ENCODE results near the gene SMARCD3. TPM values are rescaled to one million over a fixed set of nuclear protein-coding genes. Genes with fewer than 3 reads are reported as not detected.

SMARCD3 gene
- total and polyA plus RNA-seq, 3 donors from 2014 or later = 55.1 to 122 (median 94.0) TPM

- intact Hi-C loops (cut with DNase I; ENCODE audit: low total_unique reads) = no loop called here
- no peaks in the 10 kb centered on the region for H3K36me3 ChIP-seq (ENCODE audit: low read depth, missing control alignments)
- peaks cover 9% of the 10 kb centered on the region for H3K4me1 ChIP-seq
- H3K9me3 ChIP-seq = no peaks in the 10 kb centered on the region
- WGBS, 2 donors = 90 to 91% methylated on average over 9 of the region's 9 CpGs
- TF ChIP-seq POLR2A (IDR thresholded peaks at IDR 0.05) = no peak
- TF ChIP-seq, protein P1, sequence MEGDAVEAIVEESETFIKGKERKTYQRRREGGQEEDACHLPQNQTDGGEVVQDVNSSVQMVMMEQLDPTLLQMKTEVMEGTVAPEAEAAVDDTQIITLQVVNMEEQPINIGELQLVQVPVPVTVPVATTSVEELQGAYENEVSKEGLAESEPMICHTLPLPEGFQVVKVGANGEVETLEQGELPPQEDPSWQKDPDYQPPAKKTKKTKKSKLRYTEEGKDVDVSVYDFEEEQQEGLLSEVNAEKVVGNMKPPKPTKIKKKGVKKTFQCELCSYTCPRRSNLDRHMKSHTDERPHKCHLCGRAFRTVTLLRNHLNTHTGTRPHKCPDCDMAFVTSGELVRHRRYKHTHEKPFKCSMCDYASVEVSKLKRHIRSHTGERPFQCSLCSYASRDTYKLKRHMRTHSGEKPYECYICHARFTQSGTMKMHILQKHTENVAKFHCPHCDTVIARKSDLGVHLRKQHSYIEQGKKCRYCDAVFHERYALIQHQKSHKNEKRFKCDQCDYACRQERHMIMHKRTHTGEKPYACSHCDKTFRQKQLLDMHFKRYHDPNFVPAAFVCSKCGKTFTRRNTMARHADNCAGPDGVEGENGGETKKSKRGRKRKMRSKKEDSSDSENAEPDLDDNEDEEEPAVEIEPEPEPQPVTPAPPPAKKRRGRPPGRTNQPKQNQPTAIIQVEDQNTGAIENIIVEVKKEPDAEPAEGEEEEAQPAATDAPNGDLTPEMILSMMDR (IDR thresholded peaks at IDR 0.05) = no peak
- no peak for DNase-seq
- H3K4me3 ChIP-seq = no peak overlapping the region
- H3K27me3 ChIP-seq = no peaks in the 10 kb centered on the region
- H3K27ac ChIP-seq = no peak overlapping the region
These were observed 16.9 kb upstream of the SMARCD3 start for GRCh38 chr7:151265351-151265931.

DNA sequence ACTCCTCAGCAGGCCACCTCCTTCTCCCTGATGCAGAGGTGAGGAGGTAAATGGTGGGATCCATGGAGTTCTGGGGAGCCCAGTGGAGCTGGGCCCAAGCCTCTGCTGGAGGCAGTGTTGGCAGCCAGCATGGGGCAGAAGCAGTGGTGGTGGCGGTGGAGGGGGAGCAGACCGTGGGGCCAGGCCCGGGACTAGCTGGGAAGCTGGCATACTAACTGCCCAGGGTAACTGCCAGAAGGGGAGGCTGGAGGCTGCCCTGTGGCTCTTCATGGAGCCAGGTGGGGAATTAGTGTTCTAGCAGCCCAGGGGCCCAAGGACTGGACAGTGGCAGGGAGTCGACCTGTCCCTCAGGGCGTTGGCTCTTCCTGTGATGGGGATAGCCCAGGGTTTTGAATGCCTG, 16.1 kb upstream of the SMARCD3 start:
- DNase-seq = no peak
- Histone ChIP-seq H3K4me1 (peaks cover 9% of the 10 kb centered on the region), H3K4me3 (no peak overlapping the region), H3K27me3 (no peaks in the 10 kb centered on the region), H3K36me3 (ENCODE audit: low read depth, missing control alignments) (no peaks in the 10 kb centered on the region), H3K27ac (no peak overlapping the region), H3K9me3 (no peaks in the 10 kb centered on the region)
- whole genome bisulfite sequencing, 2 donors = 82 to 95% methylated on average over 3 to 5 of the region's 5 CpGs
- intact Hi-C loops (cut with DNase I; ENCODE audit: low total_unique reads) = no loop called here
- no peak for TF ChIP-seq POLR2A (IDR thresholded peaks at IDR 0.05)
- TF ChIP-seq, protein P1 (IDR thresholded peaks at IDR 0.05) = no peak

GRCh38 chr7:151261529-151261928, 13.0 kb upstream of the SMARCD3 start:
- H3K27ac ChIP-seq = no peak overlapping the region
- H3K27me3 ChIP-seq = no peaks in the 10 kb centered on the region
- DNase-seq = no peak
- intact Hi-C loops (cut with DNase I; ENCODE audit: low total_unique reads) = no loop called here
- TF ChIP-seq, protein P1 (IDR thresholded peaks at IDR 0.05) = no peak
- TF ChIP-seq POLR2A (IDR thresholded peaks at IDR 0.05) = no peak
- H3K4me1 ChIP-seq = peaks cover 15% of the 10 kb centered on the region
- H3K4me3 ChIP-seq = no peak overlapping the region
- no peaks in the 10 kb centered on the region for H3K9me3 ChIP-seq
- 32 to 41% methylated on average over 7 to 10 of the region's 10 CpGs for WGBS, 2 donors
- no peaks in the 10 kb centered on the region for H3K36me3 ChIP-seq (ENCODE audit: low read depth, missing control alignments)

- H3K36me3 ChIP-seq (ENCODE audit: low read depth, missing control alignments) = no peaks in the 10 kb centered on the region
- no peak for DNase-seq
- intact Hi-C loops (cut with DNase I; ENCODE audit: low total_unique reads) = no loop called here
- H3K27me3 ChIP-seq = no peaks in the 10 kb centered on the region
- H3K4me3 ChIP-seq = no peak overlapping the region
- peaks cover 19% of the 10 kb centered on the region for H3K4me1 ChIP-seq
- H3K27ac ChIP-seq = no peak overlapping the region
- H3K9me3 ChIP-seq = no peaks in the 10 kb centered on the region
- TF ChIP-seq POLR2A (IDR thresholded peaks at IDR 0.05) = no peak
- TF ChIP-seq, protein P1 (IDR thresholded peaks at IDR 0.05) = no peak
- WGBS, 2 donors = 78 to 85% methylated on average over 8 of the region's 8 CpGs
These were observed 12.4 kb upstream of the SMARCD3 start for GRCh38 chr7:151260883-151261282.

GRCh38 chr7:151260471-151260870, 12.0 kb upstream of the SMARCD3 start:
- no peak for TF ChIP-seq POLR2A (IDR thresholded peaks at IDR 0.05)
- TF ChIP-seq, protein P1 (IDR thresholded peaks at IDR 0.05) = no peak
- H3K27ac ChIP-seq = no peak overlapping the region
- no peaks in the 10 kb centered on the region for H3K9me3 ChIP-seq
- intact Hi-C loops (cut with DNase I; ENCODE audit: low total_unique reads) = no loop called here
- DNase-seq = no peak
- H3K4me1 ChIP-seq = peaks cover 20% of the 10 kb centered on the region
- 87 to 90% methylated on average over 8 to 11 of the region's 11 CpGs for WGBS, 2 donors
- no peaks in the 10 kb centered on the region for H3K36me3 ChIP-seq (ENCODE audit: low read depth, missing control alignments)
- H3K27me3 ChIP-seq = no peaks in the 10 kb centered on the region
- no peak overlapping the region for H3K4me3 ChIP-seq

All from testis (tissue), 3 donors.